ENCODE data around the gene GAS1.

The GAS1 gene

GRCh38 chr9:86948074-86948929 is 996 bp upstream of the GAS1 start:
- peaks cover 2% of the 10 kb centered on the region for H3K27me3 ChIP-seq (replicated peaks)
- peak; percentile 95 for TF ChIP-seq CTCF (IDR thresholded peaks at IDR 0.05; ENCODE audit: low read depth, low read length, missing control alignments)
- H3K4me3 ChIP-seq (ENCODE audit: low read depth, low read length), result peak overlapping the region; percentile 74
- H3K36me3 ChIP-seq (replicated peaks), result no peaks in the 10 kb centered on the region
- in situ Hi-C loops (cut with HindIII; ENCODE audit: low pct_ligation_motif_present, low sequenced_read_pairs), result no loop called here
- no peak overlapping the region for H3K27ac ChIP-seq
- DNase-seq, result peak; percentile 70

- in situ Hi-C loops (cut with HindIII; ENCODE audit: low pct_ligation_motif_present, low sequenced_read_pairs), result no loop called here
- no peak for TF ChIP-seq CTCF (IDR thresholded peaks at IDR 0.05; ENCODE audit: low read depth, low read length, missing control alignments)
- H3K27ac ChIP-seq, result no peak overlapping the region
- DNase-seq, result peak; percentile 46
- peak overlapping the region; percentile 74 for H3K4me3 ChIP-seq (ENCODE audit: low read depth, low read length)
- peaks cover 17% of the 10 kb centered on the region for H3K27me3 ChIP-seq (replicated peaks)
- no peaks in the 10 kb centered on the region for H3K36me3 ChIP-seq (replicated peaks)
Observed at GRCh38 chr9:86946201-86947145, 833 bp downstream of the GAS1 start.

GRCh38 chr9:86945728-86946200 is 1.5 kb downstream of the GAS1 start:
- in situ Hi-C loops (cut with HindIII; ENCODE audit: low pct_ligation_motif_present, low sequenced_read_pairs), result no loop called here
- peak; percentile 14 for DNase-seq
- no peak overlapping the region for H3K27ac ChIP-seq
- no peaks in the 10 kb centered on the region for H3K36me3 ChIP-seq (replicated peaks)
- H3K4me3 ChIP-seq (ENCODE audit: low read depth, low read length), result peak overlapping the region; percentile 74
- peak; percentile 12 for TF ChIP-seq CTCF (IDR thresholded peaks at IDR 0.05; ENCODE audit: low read depth, low read length, missing control alignments)
- H3K27me3 ChIP-seq (replicated peaks), result peaks cover 21% of the 10 kb centered on the region

DNA sequence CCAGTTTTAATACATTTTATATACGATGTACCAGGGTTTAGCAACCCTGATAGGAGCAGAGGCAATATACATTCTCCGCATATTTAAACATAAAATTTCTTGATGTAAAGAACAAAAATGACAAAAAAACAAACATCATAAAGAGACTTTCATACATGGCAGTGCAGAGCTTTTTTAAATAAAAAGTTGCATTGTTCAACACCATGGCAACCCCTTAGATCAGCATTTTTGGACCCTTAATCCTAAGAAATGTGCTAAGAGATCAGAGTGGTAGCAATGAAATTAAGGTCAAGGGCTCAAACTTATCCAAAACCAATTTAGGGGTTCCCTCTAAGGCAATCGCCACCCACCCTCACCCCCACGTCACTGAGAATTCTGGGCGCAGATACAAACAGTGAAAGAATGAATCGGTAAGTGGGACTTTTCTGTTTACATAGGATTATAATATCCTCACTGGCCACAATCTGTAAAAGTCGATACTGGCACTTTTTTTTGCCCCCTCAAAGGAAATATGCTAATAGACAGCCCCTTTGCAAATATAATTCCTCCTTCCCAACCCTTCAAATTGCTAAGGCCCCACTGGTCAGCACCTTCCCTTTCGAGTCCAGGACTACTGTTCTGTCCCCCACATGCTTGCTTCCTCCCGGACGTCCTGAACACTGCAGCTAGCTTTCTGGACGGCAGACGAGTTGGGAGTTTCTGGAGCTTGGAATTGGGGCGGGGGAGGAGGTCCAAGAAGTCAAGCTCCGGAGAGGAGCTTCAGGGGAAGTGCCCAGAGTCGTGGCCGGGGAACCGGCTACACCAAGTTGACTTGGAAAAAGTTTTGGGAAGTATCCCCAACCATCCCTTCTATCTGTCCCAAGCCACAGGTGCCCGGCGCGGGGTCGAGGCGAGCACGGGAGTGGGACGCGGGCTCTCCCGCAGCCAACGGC is 2.2 kb downstream of the GAS1 start:
- TF ChIP-seq CTCF (IDR thresholded peaks at IDR 0.05; ENCODE audit: low read depth, low read length, missing control alignments), result no peak
- no peak for DNase-seq
- no peaks in the 10 kb centered on the region for H3K36me3 ChIP-seq (replicated peaks)
- H3K27ac ChIP-seq, result no peak overlapping the region
- in situ Hi-C loops (cut with HindIII; ENCODE audit: low pct_ligation_motif_present, low sequenced_read_pairs), result no loop called here
- peak overlapping the region; percentile 74 for H3K4me3 ChIP-seq (ENCODE audit: low read depth, low read length)
- H3K27me3 ChIP-seq (replicated peaks), result peaks cover 21% of the 10 kb centered on the region

Data from brain microvascular endothelial cell (primary cell).